ENCODE results near the gene STAT3.

The STAT3 gene

GRCh38 chr17:42423766-42424165 lies 35.5 kb upstream of the STAT3 start:
- no peak overlapping the region for H3K27ac ChIP-seq (ENCODE audit: low read depth, low read length)
- 0 out of 2 replicates have a peak, but pooled peaks cover 6% of the 10 kb centered on the region for H4K20me1 ChIP-seq (ENCODE audit: control insufficient read depth, insufficient read depth, low read depth, low read length)
- H3K4me1 ChIP-seq (ENCODE audit: control insufficient read depth, low read length) = no peaks in the 10 kb centered on the region
- no peaks in the 10 kb centered on the region for H3K9me2 ChIP-seq (replicated peaks; ENCODE audit: control insufficient read depth, low read length)
- no peak for TF ChIP-seq EZH2phosphoT487 (IDR thresholded peaks at IDR 0.05; ENCODE audit: borderline replicate concordance, low read length)
- TF ChIP-seq CTCF (IDR thresholded peaks at IDR 0.05; ENCODE audit: low read depth, low read length, poor library complexity, severe bottlenecking) = no peak
- H3F3A ChIP-seq (ENCODE audit: control insufficient read depth, insufficient read depth) = no peaks in the 10 kb centered on the region
- H3K27me3 ChIP-seq (ENCODE audit: control insufficient read depth, low read length) = peaks cover 65% of the 10 kb centered on the region
- H3K9me3 ChIP-seq (ENCODE audit: control insufficient read depth, insufficient read depth, low read length) = no peaks in the 10 kb centered on the region
- no peak overlapping the region for H3K4me2 ChIP-seq (ENCODE audit: low read length)
- no peaks in the 10 kb centered on the region for H3K79me2 ChIP-seq (ENCODE audit: control insufficient read depth, low read length)
- no peak overlapping the region for H3K4me3 ChIP-seq (ENCODE audit: low read length)
- no peaks in the 10 kb centered on the region for H3K36me3 ChIP-seq (ENCODE audit: control insufficient read depth, low read length)

GRCh38 chr17:42422958-42423712 lies 34.9 kb upstream of the STAT3 start, which contains the start of gene CAVIN1:
CAVIN1 (minus strand) TSS chr17:42423256; CDS start chr17:42423097, 159 bp downstream.
- Histone ChIP-seq H3K4me1 (ENCODE audit: control insufficient read depth, low read length) (no peaks in the 10 kb centered on the region), H4K20me1 (ENCODE audit: control insufficient read depth, insufficient read depth, low read depth, low read length) (0 out of 2 replicates have a peak, but pooled peaks cover 6% of the 10 kb centered on the region), H3K4me3 (ENCODE audit: low read length) (no peak within 1 kb of the TSS), H3K4me2 (ENCODE audit: low read length) (no peak within 1 kb of the TSS), H3K27me3 (ENCODE audit: control insufficient read depth, low read length) (peaks cover 62% of the 10 kb centered on the region), H3K9me3 (ENCODE audit: control insufficient read depth, insufficient read depth, low read length) (no peaks in the 10 kb centered on the region), H3K9me2 (replicated peaks; ENCODE audit: control insufficient read depth, low read length) (no peaks in the 10 kb centered on the region), H3F3A (ENCODE audit: control insufficient read depth, insufficient read depth) (no peaks in the 10 kb centered on the region), H3K79me2 (ENCODE audit: control insufficient read depth, low read length) (no peaks in the 10 kb centered on the region), H3K27ac (ENCODE audit: low read depth, low read length) (no peak within 1 kb of the TSS), H3K36me3 (ENCODE audit: control insufficient read depth, low read length) (no peaks in the 10 kb centered on the region)
- TF ChIP-seq EZH2phosphoT487 (IDR thresholded peaks at IDR 0.05; ENCODE audit: borderline replicate concordance, low read length) (no peak; the same call in 1 of the 2 replicates), CTCF (IDR thresholded peaks at IDR 0.05; ENCODE audit: low read depth, low read length, poor library complexity, severe bottlenecking) (no peak)

- Histone ChIP-seq H3K9me2 (replicated peaks; ENCODE audit: control insufficient read depth, low read length) (no peaks in the 10 kb centered on the region), H3K9me3 (ENCODE audit: control insufficient read depth, insufficient read depth, low read length) (no peaks in the 10 kb centered on the region), H3F3A (ENCODE audit: control insufficient read depth, insufficient read depth) (no peaks in the 10 kb centered on the region), H3K4me2 (ENCODE audit: low read length) (no peak overlapping the region), H3K4me3 (ENCODE audit: low read length) (no peak overlapping the region), H4K20me1 (ENCODE audit: control insufficient read depth, insufficient read depth, low read depth, low read length) (0 out of 2 replicates have a peak, but pooled peaks cover 6% of the 10 kb centered on the region), H3K27ac (ENCODE audit: low read depth, low read length) (no peak overlapping the region), H3K27me3 (ENCODE audit: control insufficient read depth, low read length) (peaks cover 62% of the 10 kb centered on the region), H3K79me2 (ENCODE audit: control insufficient read depth, low read length) (no peaks in the 10 kb centered on the region), H3K4me1 (ENCODE audit: control insufficient read depth, low read length) (no peaks in the 10 kb centered on the region), H3K36me3 (ENCODE audit: control insufficient read depth, low read length) (no peaks in the 10 kb centered on the region)
- TF ChIP-seq EZH2phosphoT487 (IDR thresholded peaks at IDR 0.05; ENCODE audit: borderline replicate concordance, low read length) = peak; percentile 94; the same call in 1 of the 2 replicates
- no peak for TF ChIP-seq CTCF (IDR thresholded peaks at IDR 0.05; ENCODE audit: low read depth, low read length, poor library complexity, severe bottlenecking)
Measured at GRCh38 chr17:42422412-42422957, 34.2 kb upstream of the STAT3 start.

Data from DOHH2 (cell line).